AG04449 (cell line): ENCODE results near the gene SAMD4B.

Experiments used
- CTCF ChIA-PET: fragments of 350-600 bp; formaldehyde crosslinking; extraction: SDS; loops from one replicate; lab custom pipeline; 2021; ENCODE audit warnings: antibody characterized with exemption; lab: Yijun Ruan, JAX
- POLR2A ChIA-PET: fragments of 400-600, 350-600 bp; formaldehyde crosslinking; extraction: SDS; loops from one replicate; lab custom pipeline; 2020; ENCODE audit warnings: antibody characterized with exemption, inconsistent platforms; lab: Yijun Ruan, JAX
- DNase-seq: peaks from one replicate; pipeline ENCODE4 v3.0.0-alpha.2; 2010; ENCODE audit warnings: low read depth, low spot score
- H3K4me3 ChIP-seq: 2 replicates; pipeline ENCODE4 v1.5.1; 2011; ENCODE audit warnings: low read depth, mild to moderate bottlenecking, control low read depth, low read length
- TF ChIP-seq, protein P1 (sequence below): IDR thresholded peaks from one replicate; pipeline ENCODE4 v1.5.1; 2011; ENCODE audit warnings: mild to moderate bottlenecking, moderate library complexity, low read length, control low read depth, inconsistent platforms; ENCODE audit not compliant: insufficient read depth; ENCODE audit errors: missing control alignments

Gene SAMD4B

GRCh38 chr19:39369200-39369599, 27.0 kb downstream of the SAMD4B start:
- TF ChIP-seq, protein P1, sequence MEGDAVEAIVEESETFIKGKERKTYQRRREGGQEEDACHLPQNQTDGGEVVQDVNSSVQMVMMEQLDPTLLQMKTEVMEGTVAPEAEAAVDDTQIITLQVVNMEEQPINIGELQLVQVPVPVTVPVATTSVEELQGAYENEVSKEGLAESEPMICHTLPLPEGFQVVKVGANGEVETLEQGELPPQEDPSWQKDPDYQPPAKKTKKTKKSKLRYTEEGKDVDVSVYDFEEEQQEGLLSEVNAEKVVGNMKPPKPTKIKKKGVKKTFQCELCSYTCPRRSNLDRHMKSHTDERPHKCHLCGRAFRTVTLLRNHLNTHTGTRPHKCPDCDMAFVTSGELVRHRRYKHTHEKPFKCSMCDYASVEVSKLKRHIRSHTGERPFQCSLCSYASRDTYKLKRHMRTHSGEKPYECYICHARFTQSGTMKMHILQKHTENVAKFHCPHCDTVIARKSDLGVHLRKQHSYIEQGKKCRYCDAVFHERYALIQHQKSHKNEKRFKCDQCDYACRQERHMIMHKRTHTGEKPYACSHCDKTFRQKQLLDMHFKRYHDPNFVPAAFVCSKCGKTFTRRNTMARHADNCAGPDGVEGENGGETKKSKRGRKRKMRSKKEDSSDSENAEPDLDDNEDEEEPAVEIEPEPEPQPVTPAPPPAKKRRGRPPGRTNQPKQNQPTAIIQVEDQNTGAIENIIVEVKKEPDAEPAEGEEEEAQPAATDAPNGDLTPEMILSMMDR, result no peak
- ChIA-PET POLR2A (interaction anchor here (1.7 kb wide), 1 partner anchor 22 kb away, joined by 5 read pairs; the partner anchor contains the start of genes MED29 and PAF1), CTCF (interaction anchor here (2.8 kb wide), 1 partner anchor 28 kb away, joined by 9 read pairs; no protein-coding TSS in a partner anchor)
- H3K4me3 ChIP-seq, result no peak overlapping the region
- no peak for DNase-seq

DNA sequence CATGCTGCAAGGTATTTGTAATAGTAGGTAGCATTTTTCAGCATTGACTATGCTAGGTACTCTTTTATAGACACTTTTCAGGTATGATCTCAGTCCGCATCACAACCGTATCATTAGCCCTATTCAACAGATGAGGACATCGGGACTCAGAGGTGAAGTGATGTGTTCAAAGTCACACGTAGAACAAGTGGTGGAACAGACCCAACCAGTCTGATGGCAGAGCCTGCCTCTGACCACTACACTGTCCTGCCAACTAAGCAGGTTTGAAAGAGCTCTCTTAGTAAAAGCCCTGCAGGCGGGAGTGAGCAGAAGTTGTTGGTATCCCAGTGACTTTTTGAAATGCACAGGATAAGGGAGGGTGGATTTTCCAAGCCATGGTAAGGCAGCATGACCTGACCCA, 28.5 kb downstream of the SAMD4B start:
- ChIA-PET POLR2A (interaction anchor here (0.9 to 1.7 kb wide), 2 partner anchors 9 to 21 kb away, joined by 4 to 5 read pairs; partner anchors contain the start of genes MED29 and PAF1), CTCF (interaction anchor here (0.8 to 2.8 kb wide), 4 partner anchors 8 to 27 kb away, joined by 3 to 9 read pairs (median 6); no protein-coding TSS in a partner anchor)

DNA sequence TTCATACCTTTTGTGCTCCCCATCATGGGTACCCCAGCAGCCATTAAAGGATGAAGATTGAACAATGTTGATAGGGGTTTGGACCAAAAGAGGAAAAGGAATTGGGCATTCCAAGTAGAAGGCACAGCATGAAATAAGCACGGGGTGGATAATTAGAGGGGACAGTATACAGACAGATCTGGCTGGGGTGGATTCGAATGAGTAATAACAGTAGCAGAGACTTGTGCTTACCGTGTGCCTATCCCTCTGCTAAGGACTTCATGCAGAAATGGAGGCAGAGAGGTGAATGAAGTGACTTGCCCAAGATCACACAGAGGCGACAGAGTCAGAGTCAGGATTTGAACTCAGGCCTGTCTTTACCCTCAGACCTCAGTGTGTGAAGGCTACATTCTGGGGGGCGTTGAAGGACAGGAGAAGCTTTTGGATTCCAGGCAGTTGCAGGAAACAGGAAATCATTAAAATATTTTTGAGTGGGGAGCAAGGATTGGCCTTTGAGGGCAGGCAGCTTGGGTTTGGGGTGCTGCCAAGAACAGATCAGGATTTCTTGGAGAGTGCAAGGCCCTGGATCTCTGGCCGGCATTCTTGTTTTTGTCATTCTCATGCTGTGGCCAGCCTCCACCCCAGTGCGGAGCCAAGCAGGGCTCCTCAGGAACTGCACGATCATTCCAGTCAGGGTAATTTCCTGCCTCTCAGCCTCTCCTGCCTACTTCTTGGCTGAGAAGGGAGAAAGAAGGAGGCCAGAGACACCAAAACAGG, 30.0 kb downstream of the SAMD4B start:
- no peak overlapping the region for H3K4me3 ChIP-seq
- TF ChIP-seq, protein P1, result no peak
- peak; percentile 90 for DNase-seq
- ChIA-PET POLR2A (interaction anchor here (0.6 to 1.3 kb wide), 3 partner anchors 19 to 36 kb away, joined by 3 to 4 read pairs (median 3); partner anchors contain the start of genes MED29 and PAF1), CTCF (interaction anchor here (0.8 to 2.4 kb wide), 3 partner anchors 10 to 40 kb away, joined by 3 to 9 read pairs (median 3); no protein-coding TSS in a partner anchor)

More for the DNA sequence above, 28.5 kb downstream of the SAMD4B start:
- DNase-seq, result no peak
- TF ChIP-seq, protein P1, result no peak
- no peak overlapping the region for H3K4me3 ChIP-seq

DNA sequence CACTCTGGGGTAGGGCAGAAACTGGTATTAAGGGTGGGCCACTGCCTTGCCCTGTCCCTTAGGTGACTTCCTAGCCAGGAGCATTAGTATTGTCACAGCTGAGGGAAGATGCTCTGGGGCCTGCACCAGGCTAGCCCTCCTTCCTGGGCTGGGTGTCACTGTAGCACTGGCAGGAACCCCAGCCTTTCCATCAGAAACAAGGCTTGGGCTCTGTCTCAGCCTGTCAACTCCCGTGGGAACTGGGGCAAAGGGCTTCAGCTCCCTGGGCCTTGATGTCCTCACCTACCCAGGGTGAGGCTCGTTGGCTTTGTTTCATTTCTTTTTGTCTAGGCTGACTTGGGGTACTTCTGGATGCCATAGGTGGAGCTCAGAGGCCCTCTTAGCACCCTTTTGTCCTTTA, 30.7 kb downstream of the SAMD4B start:
- TF ChIP-seq, protein P1, result no peak
- ChIA-PET POLR2A (interaction anchor here (0.6 to 1.3 kb wide), 2 partner anchors 18 to 35 kb away, joined by 3 read pairs; partner anchors contain the start of genes MED29 and PAF1), CTCF (interaction anchor here (0.8 to 0.9 kb wide), 2 partner anchors 24 to 39 kb away, joined by 3 read pairs; no protein-coding TSS in a partner anchor)
- no peak for DNase-seq
- H3K4me3 ChIP-seq, result peak overlapping the region; percentile 15

DNA sequence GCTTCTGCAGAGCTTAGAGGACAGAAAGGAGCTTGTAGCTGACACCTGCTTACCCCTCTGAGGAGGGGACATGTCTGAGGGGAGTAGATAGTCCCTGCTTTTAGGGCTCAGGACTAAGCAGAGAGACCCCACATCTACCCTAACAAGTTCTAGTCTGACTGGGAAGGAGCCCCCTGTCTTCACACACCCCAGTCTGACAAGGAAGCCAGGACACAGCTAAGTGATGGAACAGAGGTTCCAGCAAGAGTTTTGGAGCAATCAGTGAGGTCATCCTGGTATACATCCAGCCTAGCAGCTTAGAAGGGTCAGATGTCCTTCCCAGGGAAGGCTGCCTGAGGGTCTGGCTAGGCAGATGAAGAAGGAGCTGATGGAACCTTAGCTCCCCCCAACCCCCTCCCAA, 33.7 kb downstream of the SAMD4B start:
- ChIA-PET CTCF (interaction anchor here (2.6 kb wide), 1 partner anchor 22 kb away, joined by 10 read pairs; no protein-coding TSS in a partner anchor), POLR2A (interaction anchor here (0.6 to 0.7 kb wide), 2 partner anchors 15 to 35 kb away, joined by 3 to 4 read pairs; partner anchors contain the start of genes MED29 and PAF1)
- H3K4me3 ChIP-seq, result no peak overlapping the region
- TF ChIP-seq, protein P1, result no peak
- no peak for DNase-seq
